Testis (tissue), 2 donors: Measurements from ENCODE around the gene MPRIP.

Experiments
- POLR2A ChIP-seq: fragments of 450-650 bp; IDR thresholded peaks from one replicate; pipeline ENCODE4 v1.6.1; 2017; ENCODE audit warnings: antibody characterized with exemption, mild to moderate bottlenecking, moderate library complexity
- TF ChIP-seq, protein P1 (sequence below), 3 experiments: fragments of 450-650 bp in 2 of 3; fragments of 200-600 bp in 1 of 3; sonication (generic) in 1 of 3; IDR thresholded peaks; one replicate each; pipeline ENCODE4 v1.5.1; 2016 to 2019; ENCODE audit warnings: antibody characterized with exemption in 3 of 3, mild to moderate bottlenecking in 2 of 3, moderate library complexity in 1 of 3

DNA sequence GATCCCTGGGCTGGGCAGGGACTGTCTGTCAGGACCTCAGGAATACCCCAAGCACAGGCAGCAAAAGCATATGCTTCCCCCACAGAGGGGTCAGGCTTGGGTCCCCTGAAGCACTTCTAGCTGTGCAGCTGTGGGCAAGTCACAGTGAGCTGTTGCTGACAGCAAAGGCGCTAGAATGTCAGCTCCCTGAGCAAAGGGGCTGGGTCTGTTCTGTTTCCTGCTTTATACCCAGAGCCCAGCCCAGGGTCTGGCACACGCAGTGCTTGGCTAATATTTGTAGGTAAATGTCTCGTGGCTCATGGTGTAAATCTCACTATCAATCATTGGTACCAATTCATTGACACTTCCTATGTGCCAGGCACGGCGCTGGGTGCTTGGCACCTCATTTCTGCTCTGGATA lies 16.6 kb upstream of the MPRIP start:
- TF ChIP-seq, protein P1, sequence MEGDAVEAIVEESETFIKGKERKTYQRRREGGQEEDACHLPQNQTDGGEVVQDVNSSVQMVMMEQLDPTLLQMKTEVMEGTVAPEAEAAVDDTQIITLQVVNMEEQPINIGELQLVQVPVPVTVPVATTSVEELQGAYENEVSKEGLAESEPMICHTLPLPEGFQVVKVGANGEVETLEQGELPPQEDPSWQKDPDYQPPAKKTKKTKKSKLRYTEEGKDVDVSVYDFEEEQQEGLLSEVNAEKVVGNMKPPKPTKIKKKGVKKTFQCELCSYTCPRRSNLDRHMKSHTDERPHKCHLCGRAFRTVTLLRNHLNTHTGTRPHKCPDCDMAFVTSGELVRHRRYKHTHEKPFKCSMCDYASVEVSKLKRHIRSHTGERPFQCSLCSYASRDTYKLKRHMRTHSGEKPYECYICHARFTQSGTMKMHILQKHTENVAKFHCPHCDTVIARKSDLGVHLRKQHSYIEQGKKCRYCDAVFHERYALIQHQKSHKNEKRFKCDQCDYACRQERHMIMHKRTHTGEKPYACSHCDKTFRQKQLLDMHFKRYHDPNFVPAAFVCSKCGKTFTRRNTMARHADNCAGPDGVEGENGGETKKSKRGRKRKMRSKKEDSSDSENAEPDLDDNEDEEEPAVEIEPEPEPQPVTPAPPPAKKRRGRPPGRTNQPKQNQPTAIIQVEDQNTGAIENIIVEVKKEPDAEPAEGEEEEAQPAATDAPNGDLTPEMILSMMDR (IDR thresholded peaks at IDR 0.05): no peak
- TF ChIP-seq POLR2A: no peak
